Lower leg skin (tissue), 4 donors: ENCODE results near the gene SUPT7L. TPM values are rescaled to one million over a fixed set of nuclear protein-coding genes. Genes with fewer than 3 reads are reported as not detected.

Experiments used
- DNase-seq, 2 donors: peaks; one replicate each; pipeline ENCODE4 v3.0.0-alpha.2; 2019; ENCODE audit warnings: low spot score in 2 of 2
- H3K4me3 ChIP-seq: fragments of 200-600 bp; sonication (generic); 2 replicates; pipeline ENCODE4 v1.5.1; 2017; ENCODE audit warnings: mild to moderate bottlenecking, low read depth; ENCODE audit not compliant: poor library complexity, severe bottlenecking
- POLR2A ChIP-seq, 2 donors: fragments of 450-650 bp; IDR thresholded peaks; one replicate each; pipeline ENCODE4 v1.6.1; 2016 to 2017; ENCODE audit warnings: antibody characterized with exemption in 2 of 2, mild to moderate bottlenecking in 1 of 2, moderate library complexity in 1 of 2
- WGBS, 2 donors: methylation state at CpG; one replicate each; pipeline ENCODE4 v1.1.5; 2018; 5-methylcytosine and 5-hydroxymethylcytosine counted together
- intact Hi-C: fragments of 100-400 bp; cut with DNase I; formaldehyde crosslinking; loops from one replicate; pipeline ENCODE4 v1.15.0; 2023; ENCODE audit warnings: low total_unique reads
- total RNA-seq, 4 donors: library from RNA; depleted of rRNA; stranded (reverse); fragments of >200 nt; gene quantifications; one replicate each; pipeline ENCODE4 v1.1.0, GENCODE V29; 2016
- TF ChIP-seq, protein P1 (sequence below), 3 donors: fragments of 450-650 bp; IDR thresholded peaks; one replicate each; pipeline ENCODE4 v1.5.1; 2016; ENCODE audit warnings: antibody characterized with exemption in 3 of 3, mild to moderate bottlenecking in 3 of 3, moderate library complexity in 2 of 3

Gene SUPT7L
- total RNA-seq, 4 donors from 2014 or later = 9.7 to 16.9 (median 14.9) TPM

DNA sequence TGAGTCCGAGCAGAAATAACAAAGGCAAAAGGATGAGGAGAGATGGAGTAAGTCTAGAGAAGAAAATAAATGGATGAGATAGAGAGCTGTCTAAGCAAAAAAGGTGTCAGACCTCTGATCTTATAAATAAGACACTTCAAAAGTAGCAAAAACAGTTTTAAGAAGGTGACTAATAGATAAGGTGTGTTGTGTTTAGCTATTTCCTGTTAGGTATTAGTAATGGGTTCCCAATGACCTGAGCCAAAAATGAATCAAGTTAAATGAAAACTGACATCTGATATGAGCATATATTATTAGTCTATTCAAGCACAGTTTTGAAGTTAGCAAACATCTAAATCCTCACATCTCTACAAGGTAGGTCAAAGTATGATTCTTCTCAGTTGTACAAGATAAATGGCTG lies 10.6 kb downstream of the SUPT7L start:
- TF ChIP-seq POLR2A (IDR thresholded peaks at IDR 0.05) = no peak
- TF ChIP-seq, protein P1, sequence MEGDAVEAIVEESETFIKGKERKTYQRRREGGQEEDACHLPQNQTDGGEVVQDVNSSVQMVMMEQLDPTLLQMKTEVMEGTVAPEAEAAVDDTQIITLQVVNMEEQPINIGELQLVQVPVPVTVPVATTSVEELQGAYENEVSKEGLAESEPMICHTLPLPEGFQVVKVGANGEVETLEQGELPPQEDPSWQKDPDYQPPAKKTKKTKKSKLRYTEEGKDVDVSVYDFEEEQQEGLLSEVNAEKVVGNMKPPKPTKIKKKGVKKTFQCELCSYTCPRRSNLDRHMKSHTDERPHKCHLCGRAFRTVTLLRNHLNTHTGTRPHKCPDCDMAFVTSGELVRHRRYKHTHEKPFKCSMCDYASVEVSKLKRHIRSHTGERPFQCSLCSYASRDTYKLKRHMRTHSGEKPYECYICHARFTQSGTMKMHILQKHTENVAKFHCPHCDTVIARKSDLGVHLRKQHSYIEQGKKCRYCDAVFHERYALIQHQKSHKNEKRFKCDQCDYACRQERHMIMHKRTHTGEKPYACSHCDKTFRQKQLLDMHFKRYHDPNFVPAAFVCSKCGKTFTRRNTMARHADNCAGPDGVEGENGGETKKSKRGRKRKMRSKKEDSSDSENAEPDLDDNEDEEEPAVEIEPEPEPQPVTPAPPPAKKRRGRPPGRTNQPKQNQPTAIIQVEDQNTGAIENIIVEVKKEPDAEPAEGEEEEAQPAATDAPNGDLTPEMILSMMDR (IDR thresholded peaks at IDR 0.05) = no peak
- no peak overlapping the region for H3K4me3 ChIP-seq
- 88 to 89% methylated on average over 1 of the region's 1 CpG for WGBS, 2 donors
- intact Hi-C loops = no loop called here
- DNase-seq = no peak

DNA sequence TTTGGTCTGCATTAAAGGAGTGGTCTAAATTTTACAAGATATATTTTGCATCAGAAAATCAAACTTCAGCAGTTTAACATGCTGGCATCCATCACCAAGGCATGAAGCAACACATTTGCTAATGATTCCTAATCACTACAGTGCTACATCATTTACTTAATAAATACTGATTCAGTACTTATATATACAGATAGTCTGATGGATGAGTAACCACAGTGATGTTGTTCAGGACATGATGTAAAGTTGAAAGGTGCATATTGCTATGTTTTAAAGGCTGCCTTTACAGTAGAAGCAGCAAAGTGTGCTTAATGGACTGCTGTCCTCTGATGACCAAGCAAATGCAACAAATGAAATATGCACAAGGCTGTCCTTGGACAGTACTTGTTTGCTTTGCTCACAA lies 11.1 kb downstream of the SUPT7L start:
- TF ChIP-seq, protein P1 (IDR thresholded peaks at IDR 0.05) = no peak
- no peak for TF ChIP-seq POLR2A (IDR thresholded peaks at IDR 0.05)
- no peak overlapping the region for H3K4me3 ChIP-seq
- intact Hi-C loops = no loop called here
- no peak for DNase-seq

DNA sequence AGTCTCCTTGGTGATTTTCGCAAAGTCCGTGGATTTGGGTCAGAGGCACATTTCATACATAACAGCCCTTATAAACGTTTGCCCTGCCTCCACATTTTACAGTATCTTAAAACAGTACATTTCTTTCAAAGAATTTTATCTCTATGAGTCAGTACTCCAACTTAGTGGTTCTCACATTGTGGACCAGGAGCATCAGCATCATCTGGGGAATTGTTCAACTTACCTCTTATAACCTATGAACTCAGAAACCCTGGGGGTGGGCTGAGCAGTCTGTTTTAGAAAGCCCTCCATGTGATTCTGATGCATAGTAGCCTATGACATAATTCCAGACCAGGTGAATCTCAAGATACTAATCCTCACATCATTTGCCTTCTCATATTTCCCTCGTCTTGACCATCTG lies 12.4 kb downstream of the SUPT7L start:
- 76% methylated on average over 4 of the region's 4 CpGs for WGBS, 2 donors
- intact Hi-C loops = no loop called here
- no peak for TF ChIP-seq POLR2A (IDR thresholded peaks at IDR 0.05)
- TF ChIP-seq, protein P1 (IDR thresholded peaks at IDR 0.05) = no peak
- DNase-seq = no peak
- H3K4me3 ChIP-seq = no peak overlapping the region

DNA sequence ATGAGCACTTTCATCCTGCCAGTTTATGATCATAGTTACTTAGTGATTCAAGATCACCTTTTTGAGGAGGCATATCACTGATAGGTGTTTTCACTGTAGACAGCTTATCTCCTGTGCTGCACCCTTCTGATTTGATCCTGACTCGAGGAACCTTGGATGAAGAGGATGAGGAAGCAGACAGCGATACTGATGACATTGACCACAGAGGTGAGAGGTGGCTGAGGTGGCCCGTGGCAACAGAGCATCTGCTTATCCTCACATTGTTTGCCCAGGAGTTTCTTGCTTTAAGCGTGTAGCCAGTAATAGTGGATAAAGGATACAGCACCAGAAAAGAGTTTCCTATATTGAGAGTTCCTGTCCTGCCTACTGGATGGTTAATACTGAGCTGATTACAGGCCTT lies 15.7 kb downstream of the SUPT7L start:
- TF ChIP-seq, protein P1 (IDR thresholded peaks at IDR 0.05) = no peak
- TF ChIP-seq POLR2A (IDR thresholded peaks at IDR 0.05) = no peak
- WGBS, 2 donors = 90 to 94% methylated on average over 4 of the region's 4 CpGs
- intact Hi-C loops = no loop called here
- DNase-seq = no peak
- no peak overlapping the region for H3K4me3 ChIP-seq

DNA sequence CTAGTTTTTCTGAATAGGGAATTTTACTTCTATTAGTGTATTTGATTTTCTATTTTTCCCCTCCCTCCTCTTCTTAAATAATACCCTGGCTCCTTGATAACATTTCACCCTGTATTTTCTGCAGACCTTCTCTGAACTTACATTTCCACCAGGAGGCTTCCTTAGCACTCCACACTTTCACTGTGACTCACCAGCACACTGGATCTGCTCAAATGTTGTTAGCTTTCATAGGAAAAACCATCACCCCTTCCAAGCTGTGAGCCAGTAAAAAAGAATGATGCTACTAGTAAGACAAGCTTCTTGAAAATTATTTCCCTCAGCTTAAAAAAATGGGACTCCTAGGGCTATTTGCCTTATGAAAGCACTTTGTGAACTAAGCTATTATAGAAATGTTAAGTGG lies 16.1 kb downstream of the SUPT7L start:
- no peak for TF ChIP-seq POLR2A (IDR thresholded peaks at IDR 0.05)
- TF ChIP-seq, protein P1 (IDR thresholded peaks at IDR 0.05) = no peak
- DNase-seq = no peak
- H3K4me3 ChIP-seq = no peak overlapping the region
- intact Hi-C loops = no loop called here

DNA sequence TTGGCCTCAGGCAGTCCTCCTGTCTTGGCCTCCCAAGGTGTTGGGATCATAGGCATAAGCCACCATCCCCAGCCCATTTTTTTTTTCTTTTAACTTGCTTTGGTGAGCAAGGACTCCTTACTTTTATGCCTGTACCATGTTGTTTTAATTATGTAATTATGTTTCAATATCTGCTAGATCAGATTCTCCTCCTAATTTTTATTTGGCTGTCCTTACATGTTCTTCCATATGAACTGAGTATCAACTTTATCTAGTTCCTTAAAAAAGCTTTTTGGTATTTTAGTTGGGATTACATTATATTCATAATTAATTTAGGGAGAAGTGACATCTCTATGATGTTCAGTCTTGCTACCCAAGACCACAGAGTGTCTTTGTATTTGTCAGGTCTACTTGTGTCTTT lies 18.2 kb downstream of the SUPT7L start:
- intact Hi-C loops = no loop called here
- H3K4me3 ChIP-seq = no peak overlapping the region
- no peak for DNase-seq
- TF ChIP-seq POLR2A (IDR thresholded peaks at IDR 0.05) = no peak
- TF ChIP-seq, protein P1 (IDR thresholded peaks at IDR 0.05) = no peak
